Naive thymus-derived CD8-positive, alpha-beta T cell (primary cell): ENCODE results near the gene ESAM. TPM values are rescaled to one million over a fixed set of nuclear protein-coding genes. Genes with fewer than 3 reads are reported as not detected.
"Not testable (repeated sequence)": the region's sequence is repeated elsewhere in the genome, so short reads cannot be mapped to it uniquely, and the experiment has no call there.

Source experiments
- ATAC-seq, 2 donors: fragments of 150-1000 bp; cut with Tn5 transposase in 1 of 2; sonication (Bioruptor Pico), chemical (Tn5 transposase) in 1 of 2; 1 replicate in 1 of 2; 2 replicates in 1 of 2; pipeline ENCODE4 v1.10.0; 2021; ENCODE audit warnings: mild to moderate bottlenecking in 2 of 2, moderate library complexity in 2 of 2
- POLR2A ChIA-PET: fragments of 350-600 bp; sonication (Branson Sonifier 250); formaldehyde crosslinking; loops from one replicate; lab custom pipeline; 2021; ENCODE audit warnings: antibody characterized with exemption; lab: Charles Lee
- DNase-seq, 10 donors: peaks; one replicate each; pipeline versions ENCODE4 v3.0.0 to v3.0.0-alpha.2; 2020 to 2022
- H3K27ac Mint-ChIP-seq, 10 donors: one replicate each; pipeline ENCODE4 v1.8.0; 2020 to 2022; ENCODE audit warnings: mild to moderate bottlenecking in 10 of 10, mixed read lengths in 10 of 10, moderate library complexity in 4 of 10, inconsistent platforms in 1 of 10
- H3K27me3 Mint-ChIP-seq, 5 donors: one replicate each; pipeline ENCODE4 v1.8.0; 2021 to 2022; ENCODE audit warnings: mixed read lengths in 5 of 5
- H3K36me3 Mint-ChIP-seq, 3 donors: one replicate each; pipeline ENCODE4 v1.8.0; 2020 to 2022; ENCODE audit warnings: mixed read lengths in 3 of 3, mild to moderate bottlenecking in 2 of 3, inconsistent platforms in 1 of 3
- H3K4me1 Mint-ChIP-seq, 4 donors: one replicate each; pipeline ENCODE4 v1.8.0; 2021 to 2022; ENCODE audit warnings: mixed read lengths in 4 of 4
- H3K4me3 Mint-ChIP-seq, 10 donors: one replicate each; pipeline ENCODE4 v1.8.0; 2020 to 2022; ENCODE audit warnings: mild to moderate bottlenecking in 10 of 10, mixed read lengths in 10 of 10, moderate library complexity in 6 of 10, inconsistent platforms in 1 of 10
- H3K9me3 Mint-ChIP-seq, 9 donors: one replicate each; pipeline ENCODE4 v1.8.0; 2020 to 2022; ENCODE audit warnings: mixed read lengths in 9 of 9, mild to moderate bottlenecking in 3 of 9, inconsistent platforms in 1 of 9, moderate library complexity in 1 of 9
- polyA plus RNA-seq, 3 donors: library from polyadenylated mRNA; unstranded; fragments of 300-500 nt; fragmentation: Illumina TruSeq; gene quantifications; one replicate each; pipeline ENCODE4 v1.2.3, GENCODE V29; 2021
- total RNA-seq, 8 experiments: library from RNA in 2 of 8; stranded (reverse) in 2 of 8; gene quantifications; one replicate each; pipeline ENCODE4 v1.2.3 and lab custom pipeline; 2021 to 2026

Gene ESAM
- total and polyA plus RNA-seq, 5 experiments from 2014 or later = 1.9 to 3.0 (median 2.6) TPM

GRCh38 chr11:124796312-124796711 is 34.2 kb upstream of the ESAM start:
- peaks cover 13 to 57% (median 37%) of the 10 kb centered on the region in 4 donors for H3K4me1 Mint-ChIP-seq
- POLR2A ChIA-PET = no interaction called here

GRCh38 chr11:124793466-124794278 is 31.6 kb upstream of the ESAM start:
- no peaks in the 10 kb centered on the region for H3K27me3 Mint-ChIP-seq
- no peak overlapping the region for H3K4me3 Mint-ChIP-seq
- no peak overlapping the region for H3K27ac Mint-ChIP-seq
- DNase-seq = peak in 5 of 10 donors; percentile 15 to 49 (median 46)
- POLR2A ChIA-PET = interaction anchor here (0.8 kb wide), 1 partner anchor 9 kb away, joined by 3 read pairs; no protein-coding TSS in a partner anchor
- ATAC-seq = peak; percentile 69 to 76
- H3K9me3 Mint-ChIP-seq = no peaks in the 10 kb centered on the region
- peaks cover 0 to 6% (median 0%) of the 10 kb centered on the region in 3 donors for H3K36me3 Mint-ChIP-seq
- peaks cover 9 to 52% (median 41%) of the 10 kb centered on the region in 4 donors for H3K4me1 Mint-ChIP-seq

More at GRCh38 chr11:124796312-124796711, 34.2 kb upstream of the ESAM start:
- DNase-seq = no peak
- H3K27ac Mint-ChIP-seq = peak overlapping the region in 3 of 10 donors; percentile 18 to 34 (median 27)
- no peak overlapping the region for H3K4me3 Mint-ChIP-seq
- ATAC-seq = no peak
- peaks cover 0 to 4% (median 0%) of the 10 kb centered on the region in 3 donors for H3K36me3 Mint-ChIP-seq
- H3K9me3 Mint-ChIP-seq = no peaks in the 10 kb centered on the region
- H3K27me3 Mint-ChIP-seq = no peaks in the 10 kb centered on the region

GRCh38 chr11:124791626-124792341 is 29.7 kb upstream of the ESAM start:
- no peaks in the 10 kb centered on the region for H3K9me3 Mint-ChIP-seq
- H3K36me3 Mint-ChIP-seq = peaks cover 0 to 2% (median 0%) of the 10 kb centered on the region in 3 donors
- DNase-seq (no peak), ATAC-seq (no peak)
- H3K4me3 Mint-ChIP-seq = no peak overlapping the region
- no peaks in the 10 kb centered on the region for H3K27me3 Mint-ChIP-seq
- peaks cover 4 to 40% (median 36%) of the 10 kb centered on the region in 4 donors for H3K4me1 Mint-ChIP-seq
- POLR2A ChIA-PET = no interaction called here
- peak overlapping the region in 4 of 10 donors; percentile 14 to 86 (median 67) for H3K27ac Mint-ChIP-seq

- H3K27me3 Mint-ChIP-seq = no peaks in the 10 kb centered on the region
- H3K4me1 Mint-ChIP-seq = peaks cover 6 to 34% (median 30%) of the 10 kb centered on the region in 4 donors
- POLR2A ChIA-PET = no interaction called here
- H3K27ac Mint-ChIP-seq = no peak overlapping the region
- no peak for ATAC-seq
- H3K4me3 Mint-ChIP-seq = no peak overlapping the region
- DNase-seq = no peak
- H3K9me3 Mint-ChIP-seq = no peaks in the 10 kb centered on the region
- peaks cover 0 to 2% (median 0%) of the 10 kb centered on the region in 3 donors for H3K36me3 Mint-ChIP-seq
These were observed 26.4 kb upstream of the ESAM start for GRCh38 chr11:124788521-124788920.

- H3K27me3 Mint-ChIP-seq = no peaks in the 10 kb centered on the region
- H3K36me3 Mint-ChIP-seq = no peaks in the 10 kb centered on the region
- H3K4me1 Mint-ChIP-seq = peaks cover 0 to 9% (median 2%) of the 10 kb centered on the region in 4 donors
- no peak overlapping the region for H3K4me3 Mint-ChIP-seq
- no peaks in the 10 kb centered on the region for H3K9me3 Mint-ChIP-seq
- POLR2A ChIA-PET = no interaction called here
- DNase-seq (no peak), ATAC-seq (no peak)
- no peak overlapping the region for H3K27ac Mint-ChIP-seq
These were observed 22.0 kb upstream of the ESAM start for GRCh38 chr11:124784051-124784450.

GRCh38 chr11:124783002-124783401 is 20.9 kb upstream of the ESAM start:
- Mint-ChIP-seq H3K9me3 (no peaks in the 10 kb centered on the region), H3K4me3 (no peak overlapping the region), H3K4me1 (peaks cover 7 to 16% (median 10%) of the 10 kb centered on the region in 4 donors), H3K27ac (peak overlapping the region in 1 of 10 donors; percentile 27), H3K27me3 (no peaks in the 10 kb centered on the region), H3K36me3 (peaks cover 0 to 5% (median 0%) of the 10 kb centered on the region in 3 donors)
- POLR2A ChIA-PET = no interaction called here
- DNase-seq (no peak), ATAC-seq (no peak)

- Mint-ChIP-seq H3K9me3 (no peaks in the 10 kb centered on the region), H3K4me1 (peaks cover 22 to 28% (median 26%) of the 10 kb centered on the region in 4 donors), H3K27ac (no peak overlapping the region), H3K4me3 (no peak overlapping the region), H3K27me3 (no peaks in the 10 kb centered on the region), H3K36me3 (peaks cover 0 to 16% (median 0%) of the 10 kb centered on the region in 3 donors)
- POLR2A ChIA-PET = no interaction called here
- DNase-seq (no peak), ATAC-seq (no peak)
These were observed 17.5 kb upstream of the ESAM start for GRCh38 chr11:124779568-124779967.

GRCh38 chr11:124778281-124778680 is 16.2 kb upstream of the ESAM start:
- POLR2A ChIA-PET = no interaction called here
- peak overlapping the region in 2 of 10 donors; percentile 78 to 85 for H3K27ac Mint-ChIP-seq
- peaks cover 0 to 22% (median 0%) of the 10 kb centered on the region in 3 donors for H3K36me3 Mint-ChIP-seq
- DNase-seq = no peak
- no peaks in the 10 kb centered on the region for H3K9me3 Mint-ChIP-seq
- peaks cover 22 to 28% (median 26%) of the 10 kb centered on the region in 4 donors for H3K4me1 Mint-ChIP-seq
- ATAC-seq = no peak
- no peaks in the 10 kb centered on the region for H3K27me3 Mint-ChIP-seq
- H3K4me3 Mint-ChIP-seq = no peak overlapping the region

- no peaks in the 10 kb centered on the region for H3K27me3 Mint-ChIP-seq
- DNase-seq = peak in 4 of 10 donors; percentile 18 to 62 (median 39)
- POLR2A ChIA-PET = no interaction called here
- H3K9me3 Mint-ChIP-seq = no peaks in the 10 kb centered on the region
- H3K4me3 Mint-ChIP-seq = peak overlapping the region in 8 of 10 donors; percentile 1 to 63 (median 46)
- peaks cover 22 to 28% (median 26%) of the 10 kb centered on the region in 4 donors for H3K4me1 Mint-ChIP-seq
- peak overlapping the region; percentile 25 to 88 (median 74) for H3K27ac Mint-ChIP-seq
- H3K36me3 Mint-ChIP-seq = peaks cover 0 to 31% (median 3%) of the 10 kb centered on the region in 3 donors
- peak; percentile 94 to 99 for ATAC-seq
These were observed 15.0 kb upstream of the ESAM start for GRCh38 chr11:124776865-124777645.

GRCh38 chr11:124770959-124771358 is 8.9 kb upstream of the ESAM start:
- H3K27ac Mint-ChIP-seq, H3K9me3 Mint-ChIP-seq, DNase-seq, H3K4me1 Mint-ChIP-seq, ATAC-seq, H3K4me3 Mint-ChIP-seq, H3K27me3 Mint-ChIP-seq, POLR2A ChIA-PET: not testable (repeated sequence)
- peaks cover 4 to 66% (median 7%) of the 10 kb centered on the region in 3 donors for H3K36me3 Mint-ChIP-seq

- Mint-ChIP-seq H3K36me3 (peaks cover 4 to 70% (median 7%) of the 10 kb centered on the region in 3 donors), H3K4me3 (no peak overlapping the region), H3K27ac (no peak overlapping the region), H3K4me1 (no peaks in the 10 kb centered on the region), H3K9me3 (no peaks in the 10 kb centered on the region), H3K27me3 (no peaks in the 10 kb centered on the region)
- POLR2A ChIA-PET = no interaction called here
- no peak for ATAC-seq
- DNase-seq = no peak
These were observed 8.0 kb upstream of the ESAM start for GRCh38 chr11:124769806-124770774.
